G401 (cell line): ENCODE data around the gene PTPRN2. TPM values are rescaled to one million over a fixed set of nuclear protein-coding genes. Genes with fewer than 3 reads are reported as not detected.
"Not testable (repeated sequence)": the region's sequence is repeated elsewhere in the genome, so short reads cannot be mapped to it uniquely, and the experiment has no call there.

ENCODE experiments used
- DNase-seq: peaks from one replicate; pipeline ENCODE4 v3.0.0-alpha.2; 2015; ENCODE audit warnings: low spot score
- in situ Hi-C: cut with HindIII; loops from 2 replicates; pipeline ENCODE4 v1.10.0; 2016; ENCODE audit warnings: low sequenced_read_pairs, mixed read lengths
- total RNA-seq: library from RNA; depleted of rRNA; stranded (reverse); fragments of >200 nt; shearing (Covaris generic); gene quantifications from 2 replicates; pipeline ENCODE4 v1.2.3, GENCODE V29; 2014

Gene PTPRN2
- total RNA-seq, 1 experiment from 2014 or later = not detected

- in situ Hi-C loops = loop anchor here (25.0 kb wide), 1 partner anchor 675 kb away; no protein-coding TSS in a partner anchor
- no peak for DNase-seq
Observed at GRCh38 chr7:157787275-157787701, 800.3 kb downstream of the PTPRN2 start.

- in situ Hi-C loops = loop anchor here (25.0 kb wide), 1 partner anchor 676 kb away; no protein-coding TSS in a partner anchor
- DNase-seq = no peak
Observed at GRCh38 chr7:157786375-157787274, 801.0 kb downstream of the PTPRN2 start.

- no peak for DNase-seq
- in situ Hi-C loops = loop anchor here (25.0 kb wide), 1 partner anchor 677 kb away; no protein-coding TSS in a partner anchor
Observed at GRCh38 chr7:157785486-157786186, 802.0 kb downstream of the PTPRN2 start.

- in situ Hi-C loops = loop anchor here (25.0 kb wide), 1 partner anchor 677 kb away; no protein-coding TSS in a partner anchor
- peak; percentile 51 for DNase-seq
Observed at GRCh38 chr7:157784979-157785441, 802.6 kb downstream of the PTPRN2 start.

- DNase-seq = peak; percentile 7
- in situ Hi-C loops = loop anchor here (25.0 kb wide), 1 partner anchor 678 kb away; no protein-coding TSS in a partner anchor
Observed at GRCh38 chr7:157784041-157784835, 803.4 kb downstream of the PTPRN2 start.

- in situ Hi-C loops = loop anchor here (25.0 kb wide), 1 partner anchor 680 kb away; no protein-coding TSS in a partner anchor
- peak; percentile 3 for DNase-seq
Observed at GRCh38 chr7:157782041-157782440, 805.6 kb downstream of the PTPRN2 start.

GRCh38 chr7:157780721-157781120 is 806.9 kb downstream of the PTPRN2 start:
- no peak for DNase-seq
- in situ Hi-C loops = loop anchor here (25.0 kb wide), 1 partner anchor 682 kb away; no protein-coding TSS in a partner anchor

- no peak for DNase-seq
- in situ Hi-C loops = loop anchor here (25.0 kb wide), 1 partner anchor 682 kb away; no protein-coding TSS in a partner anchor
Observed at GRCh38 chr7:157780312-157780711, 807.3 kb downstream of the PTPRN2 start.

GRCh38 chr7:157779206-157779605 is 808.4 kb downstream of the PTPRN2 start:
- in situ Hi-C loops = loop anchor here (25.0 kb wide), 1 partner anchor 683 kb away; no protein-coding TSS in a partner anchor
- DNase-seq = no peak

- in situ Hi-C loops = loop anchor here (25.0 kb wide), 1 partner anchor 685 kb away; no protein-coding TSS in a partner anchor
- DNase-seq = not testable (repeated sequence)
Observed at GRCh38 chr7:157777194-157777762, 810.3 kb downstream of the PTPRN2 start.

- no peak for DNase-seq
- in situ Hi-C loops = loop anchor here (25.0 kb wide), 1 partner anchor 687 kb away; no protein-coding TSS in a partner anchor
Observed at GRCh38 chr7:157775560-157776332, 811.9 kb downstream of the PTPRN2 start.

GRCh38 chr7:157775021-157775559 is 812.5 kb downstream of the PTPRN2 start:
- no peak for DNase-seq
- in situ Hi-C loops = loop anchor here (25.0 kb wide), 1 partner anchor 687 kb away; no protein-coding TSS in a partner anchor

GRCh38 chr7:157774495-157774894 is 813.1 kb downstream of the PTPRN2 start:
- in situ Hi-C loops = no loop called here
- no peak for DNase-seq

- in situ Hi-C loops = no loop called here
- no peak for DNase-seq
Observed at GRCh38 chr7:157773361-157773760, 814.3 kb downstream of the PTPRN2 start.

GRCh38 chr7:157772486-157773130 is 815.0 kb downstream of the PTPRN2 start:
- in situ Hi-C loops = no loop called here
- DNase-seq = no peak

- in situ Hi-C loops = no loop called here
- DNase-seq = no peak
Observed at GRCh38 chr7:157771689-157772088, 815.9 kb downstream of the PTPRN2 start.
